ENCODE data around the gene FHOD3.

GRCh38 chr18:36531636-36532035 lies 234.1 kb downstream of the FHOD3 start:
- no peak for TF ChIP-seq CTCF (IDR thresholded peaks at IDR 0.05)
- TF ChIP-seq EZH2 (IDR thresholded peaks at IDR 0.05; ENCODE audit: borderline replicate concordance, insufficient read depth, low read depth, low read length, poor library complexity, severe bottlenecking) = no peak

Data from B cell (primary cell).